ENCODE measurements around the gene APOBEC3G. TPM values are rescaled to one million over a fixed set of nuclear protein-coding genes. Genes with fewer than 3 reads are reported as not detected.
A peak's percentile ranks its signal among the peaks of the same experiment; 100 is the strongest.

Gene APOBEC3G
- total and polyA plus RNA-seq, 9 donors = 13.2 to 36.5 (median 24.7) TPM

DNA sequence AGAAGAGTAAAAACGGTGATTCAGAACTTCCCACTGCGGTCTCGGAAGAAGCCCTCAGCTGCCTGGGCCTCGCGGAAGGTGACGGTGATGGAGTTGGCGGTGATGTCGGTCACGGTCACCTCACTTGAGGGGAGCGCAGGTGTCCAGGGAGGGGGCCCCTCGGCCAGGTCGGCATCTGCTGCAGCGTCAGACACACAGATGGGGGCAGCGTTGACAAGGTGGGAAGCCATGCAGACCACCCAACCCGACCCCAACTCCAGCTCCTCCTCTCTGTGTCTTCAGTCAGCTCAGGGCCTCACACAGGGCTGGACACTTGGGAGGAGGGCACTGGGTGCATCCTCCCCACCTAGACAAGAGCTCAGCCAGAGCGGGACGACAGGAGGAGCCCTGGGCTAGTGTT is 56.8 kb downstream of the APOBEC3G start:
- TF ChIP-seq, protein P1, sequence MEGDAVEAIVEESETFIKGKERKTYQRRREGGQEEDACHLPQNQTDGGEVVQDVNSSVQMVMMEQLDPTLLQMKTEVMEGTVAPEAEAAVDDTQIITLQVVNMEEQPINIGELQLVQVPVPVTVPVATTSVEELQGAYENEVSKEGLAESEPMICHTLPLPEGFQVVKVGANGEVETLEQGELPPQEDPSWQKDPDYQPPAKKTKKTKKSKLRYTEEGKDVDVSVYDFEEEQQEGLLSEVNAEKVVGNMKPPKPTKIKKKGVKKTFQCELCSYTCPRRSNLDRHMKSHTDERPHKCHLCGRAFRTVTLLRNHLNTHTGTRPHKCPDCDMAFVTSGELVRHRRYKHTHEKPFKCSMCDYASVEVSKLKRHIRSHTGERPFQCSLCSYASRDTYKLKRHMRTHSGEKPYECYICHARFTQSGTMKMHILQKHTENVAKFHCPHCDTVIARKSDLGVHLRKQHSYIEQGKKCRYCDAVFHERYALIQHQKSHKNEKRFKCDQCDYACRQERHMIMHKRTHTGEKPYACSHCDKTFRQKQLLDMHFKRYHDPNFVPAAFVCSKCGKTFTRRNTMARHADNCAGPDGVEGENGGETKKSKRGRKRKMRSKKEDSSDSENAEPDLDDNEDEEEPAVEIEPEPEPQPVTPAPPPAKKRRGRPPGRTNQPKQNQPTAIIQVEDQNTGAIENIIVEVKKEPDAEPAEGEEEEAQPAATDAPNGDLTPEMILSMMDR (IDR thresholded peaks at IDR 0.05) = no peak
- no peak for TF ChIP-seq POLR2A (IDR thresholded peaks at IDR 0.05)
- no peak for TF ChIP-seq EP300 (IDR thresholded peaks at IDR 0.05)
- intact Hi-C loops (cut with DNase I) = loop anchor here in 1 of 4 donors (10.0 kb wide), 1 partner anchor 119 kb away; the partner anchor contains the start of gene APOBEC3C
- H3K4me1 ChIP-seq (ENCODE audit: insufficient read depth) = peaks cover 7% of the 10 kb centered on the region

DNA sequence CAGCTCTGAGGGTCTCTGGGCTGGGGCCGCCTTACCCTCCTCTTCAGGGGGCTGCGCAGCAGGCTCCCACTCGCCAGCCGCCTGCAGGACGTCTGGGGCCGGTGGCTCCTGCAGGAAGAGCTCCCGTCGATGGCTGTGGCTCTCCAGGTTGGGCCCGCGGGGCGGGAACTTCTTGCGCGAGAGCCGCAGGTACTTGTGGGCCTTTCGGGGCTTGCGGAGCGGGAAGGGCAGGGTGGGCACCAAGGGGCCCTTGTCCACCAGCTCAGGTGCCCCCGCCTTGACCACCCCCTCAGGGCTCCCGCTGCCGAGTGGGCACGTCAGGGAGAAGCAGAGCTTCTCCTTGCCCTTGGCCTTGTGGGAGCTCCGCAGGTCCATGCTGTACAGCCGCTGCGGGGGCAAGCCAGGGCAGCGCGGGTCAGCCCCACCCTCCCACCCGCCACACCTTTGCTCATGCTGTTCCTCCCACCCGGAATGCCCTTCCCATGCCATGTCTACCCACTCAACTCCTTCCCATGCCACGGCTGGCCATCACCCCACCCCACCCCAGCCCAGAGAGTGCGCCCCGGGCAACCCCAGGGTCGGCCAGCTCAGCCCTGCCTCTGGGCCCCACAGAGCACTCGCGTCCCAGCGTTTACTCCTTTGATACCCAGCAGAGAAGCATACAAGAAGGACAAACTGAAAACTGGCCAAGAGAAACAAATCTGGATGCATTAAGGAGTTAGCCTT is 57.5 kb downstream of the APOBEC3G start:
- no peak for DNase-seq
- WGBS, 3 donors = 88 to 89% (median 89%) methylated on average over 34 to 35 of the region's 35 CpGs
- Histone ChIP-seq H3K9me3 (no peaks in the 10 kb centered on the region), H3K36me3 (no peaks in the 10 kb centered on the region), H3K4me3 (no peak overlapping the region), H3K27ac (no peak overlapping the region), H3K27me3 (no peaks in the 10 kb centered on the region), H3K4me1 (ENCODE audit: insufficient read depth) (peaks cover 7% of the 10 kb centered on the region)
- intact Hi-C loops (cut with DNase I) = loop anchor here in 1 of 4 donors (10.0 kb wide), 1 partner anchor 120 kb away; the partner anchor contains the start of gene APOBEC3C
- no peak for TF ChIP-seq POLR2A (IDR thresholded peaks at IDR 0.05)
- TF ChIP-seq EP300 (IDR thresholded peaks at IDR 0.05) = no peak
- TF ChIP-seq, protein P1 (IDR thresholded peaks at IDR 0.05) = no peak

More for the DNA sequence above, 56.8 kb downstream of the APOBEC3G start:
- no peak for DNase-seq
- no peaks in the 10 kb centered on the region for H3K36me3 ChIP-seq
- no peaks in the 10 kb centered on the region for H3K9me3 ChIP-seq
- no peaks in the 10 kb centered on the region for H3K27me3 ChIP-seq
- no peak overlapping the region for H3K27ac ChIP-seq
- 87 to 89% (median 87%) methylated on average over 17 of the region's 17 CpGs for WGBS, 3 donors
- H3K4me3 ChIP-seq = no peak overlapping the region

DNA sequence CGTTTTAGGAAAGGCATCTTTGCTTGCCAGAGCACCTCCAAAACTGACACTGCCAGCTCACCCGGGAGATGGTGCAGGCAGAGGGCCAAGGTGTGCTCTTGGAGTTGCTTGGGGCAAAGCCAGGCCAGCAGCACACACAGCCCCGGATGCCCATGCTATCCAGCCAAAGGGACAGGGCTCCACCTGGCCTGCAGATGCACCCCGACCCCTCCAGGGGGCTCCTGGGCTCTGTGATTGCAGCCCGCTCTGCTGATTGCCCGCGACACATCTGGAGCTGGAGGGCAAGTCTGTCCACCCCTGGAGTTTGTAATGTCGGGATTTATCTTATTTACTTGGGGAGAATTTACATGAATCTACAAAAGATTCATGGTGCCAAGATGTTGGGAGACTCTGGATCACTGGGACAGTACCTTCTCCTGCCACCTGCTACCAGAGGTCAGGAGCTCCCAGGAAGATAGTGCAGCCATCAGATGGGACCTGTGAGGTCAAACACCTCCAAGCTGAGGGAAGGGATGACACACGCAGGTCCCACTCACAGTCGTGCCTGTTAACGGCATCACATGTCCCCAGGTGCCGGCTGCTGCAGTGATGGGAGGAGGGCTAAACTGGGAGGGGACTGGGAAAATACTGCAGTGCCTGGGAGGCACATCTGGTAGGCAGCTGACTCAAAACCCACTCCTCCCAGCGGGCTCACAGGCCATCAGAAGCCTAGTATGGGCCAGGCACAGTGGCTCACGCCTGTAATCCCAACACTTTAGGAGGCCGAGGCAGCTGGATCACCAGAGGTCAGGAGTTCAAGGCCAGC is 58.2 kb downstream of the APOBEC3G start:
- 43 to 56% (median 51%) methylated on average over 14 to 15 of the region's 15 CpGs for WGBS, 3 donors
- TF ChIP-seq, protein P1 (IDR thresholded peaks at IDR 0.05) = no peak
- no peak for TF ChIP-seq EP300 (IDR thresholded peaks at IDR 0.05)
- TF ChIP-seq POLR2A (IDR thresholded peaks at IDR 0.05) = no peak
- Histone ChIP-seq H3K27ac (no peak overlapping the region), H3K9me3 (no peaks in the 10 kb centered on the region), H3K4me1 (ENCODE audit: insufficient read depth) (peaks cover 7% of the 10 kb centered on the region), H3K36me3 (no peaks in the 10 kb centered on the region), H3K4me3 (no peak overlapping the region), H3K27me3 (no peaks in the 10 kb centered on the region)
- intact Hi-C loops (cut with DNase I) = loop anchor here in 1 of 4 donors (10.0 kb wide), 1 partner anchor 120 kb away; the partner anchor contains the start of gene APOBEC3C
- peak in 2 of 5 donors; percentile 51 to 63 for DNase-seq

DNA sequence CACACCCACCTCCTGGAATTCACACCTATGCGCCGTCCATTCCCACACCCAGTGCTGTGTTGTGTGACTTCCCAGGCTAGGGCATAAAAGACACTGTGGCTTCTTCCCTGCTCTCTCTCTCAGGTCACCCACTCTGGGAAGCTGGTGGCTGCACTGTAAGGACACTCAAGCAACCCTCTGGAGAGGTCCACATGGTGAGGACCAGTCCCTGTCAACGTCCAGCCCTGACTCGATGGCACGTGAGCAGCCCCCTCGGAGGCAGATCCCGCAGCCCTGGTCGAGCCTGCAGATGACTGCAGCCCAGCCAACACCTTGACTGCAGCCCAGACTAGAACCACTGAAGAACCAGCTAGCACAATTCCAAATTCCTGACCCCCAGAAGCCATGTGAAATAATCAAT is 59.2 kb downstream of the APOBEC3G start:
- Histone ChIP-seq H3K4me1 (ENCODE audit: insufficient read depth) (peaks cover 6% of the 10 kb centered on the region), H3K4me3 (no peak overlapping the region), H3K9me3 (no peaks in the 10 kb centered on the region), H3K27me3 (no peaks in the 10 kb centered on the region), H3K27ac (no peak overlapping the region), H3K36me3 (no peaks in the 10 kb centered on the region)
- WGBS, 3 donors = 91 to 92% (median 92%) methylated on average over 8 of the region's 8 CpGs
- TF ChIP-seq, protein P1 (IDR thresholded peaks at IDR 0.05) = no peak
- TF ChIP-seq POLR2A (IDR thresholded peaks at IDR 0.05) = no peak
- no peak for TF ChIP-seq EP300 (IDR thresholded peaks at IDR 0.05)
- no peak for DNase-seq
- intact Hi-C loops (cut with DNase I) = loop anchor here in 1 of 4 donors (10.0 kb wide), 1 partner anchor 122 kb away; the partner anchor contains the start of gene APOBEC3C

Data from ovary (tissue), 9 donors.